Panc1 (cell line): Measurements from ENCODE around the gene UBASH3B.

Source experiments
- CTCF ChIP-seq: fragments of 450-650 bp; IDR thresholded peaks from 2 replicates; pipeline ENCODE4 v1.5.1; 2017; ENCODE audit warnings: mild to moderate bottlenecking
- POLR2AphosphoS5 ChIP-seq: IDR thresholded peaks from 2 replicates; pipeline ENCODE4 v1.6.1; 2012; ENCODE audit warnings: mild to moderate bottlenecking, low read depth, low read length, moderate library complexity
- REST ChIP-seq, 2 experiments: IDR thresholded peaks; 2 replicates each; pipeline ENCODE4 v1.6.1; 2011 to 2012; ENCODE audit warnings: low read depth in 2 of 2, control low read depth in 1 of 2, low read length in 1 of 2, mild to moderate bottlenecking in 1 of 2, moderate library complexity in 1 of 2; ENCODE audit not compliant: insufficient read depth in 1 of 2
- SIN3A ChIP-seq: IDR thresholded peaks from 2 replicates; pipeline ENCODE4 v1.6.1; 2012; ENCODE audit warnings: low read depth, mild to moderate bottlenecking, low read length, moderate library complexity, borderline replicate concordance; ENCODE audit not compliant: insufficient read depth
- TCF7L2 ChIP-seq: IDR thresholded peaks from 2 replicates; pipeline ENCODE4 v1.6.1; 2011; ENCODE audit warnings: mild to moderate bottlenecking, low read depth, low read length, inconsistent platforms

GRCh38 chr11:122804161-122804560 is 148.6 kb downstream of the UBASH3B start:
- TF ChIP-seq POLR2AphosphoS5 (no peak), CTCF (no peak), TCF7L2 (no peak), REST (IDR thresholded peaks at IDR 0.05; ENCODE audit: insufficient read depth in 1 of 2, low read depth in 2 of 2, low read length in 1 of 2) (no peak), SIN3A (no peak)
